H9 (cell line): ENCODE results near the gene DUS2. TPM values are rescaled to one million over a fixed set of nuclear protein-coding genes. Genes with fewer than 3 reads are reported as not detected.

Source experiments
- DNase-seq: peaks from one replicate; pipeline ENCODE4 v3.0.0-alpha.2; 2017
- H2AFZ ChIP-seq: one replicate; pipeline ENCODE4 v1.6.1; 2013; ENCODE audit warnings: mild to moderate bottlenecking, low read length, control low read depth, moderate library complexity
- H2AK5ac ChIP-seq: 2 replicates; pipeline ENCODE4 v1.6.1; 2013; ENCODE audit warnings: low read length, control low read depth, mixed read lengths; ENCODE audit not compliant: insufficient read length
- H2BK120ac ChIP-seq: one replicate; pipeline ENCODE4 v1.6.1; 2013; ENCODE audit warnings: low read depth, mild to moderate bottlenecking, low read length, control low read depth, inconsistent platforms; ENCODE audit not compliant: poor library complexity, severe bottlenecking
- H2BK12ac ChIP-seq: 2 replicates; pipeline ENCODE4 v1.6.1; 2013; ENCODE audit warnings: low read length, control low read depth, mixed read lengths, low read depth; ENCODE audit not compliant: insufficient read length
- H2BK15ac ChIP-seq: 2 replicates; pipeline ENCODE4 v1.6.1; 2013; ENCODE audit warnings: low read depth, low read length, control low read depth
- H2BK20ac ChIP-seq: one replicate; pipeline ENCODE4 v1.6.1; 2013; ENCODE audit warnings: low read depth, mild to moderate bottlenecking, low read length, control low read depth, inconsistent platforms; ENCODE audit not compliant: poor library complexity, severe bottlenecking
- H2BK5ac ChIP-seq: 2 replicates; pipeline ENCODE4 v1.6.1; 2013; ENCODE audit warnings: low read length, control low read depth, mixed read lengths; ENCODE audit not compliant: insufficient read length
- H3K14ac ChIP-seq: 2 replicates; pipeline ENCODE4 v1.6.1; 2013; ENCODE audit warnings: low read length, control low read depth; ENCODE audit not compliant: insufficient read depth
- H3K18ac ChIP-seq: 2 replicates; pipeline ENCODE4 v1.6.1; 2013; ENCODE audit warnings: low read depth, mild to moderate bottlenecking, mixed read lengths, low read length, control low read depth; ENCODE audit not compliant: insufficient read length
- H3K23ac ChIP-seq: 2 replicates; pipeline ENCODE4 v1.6.1; 2013; ENCODE audit warnings: low read length, control low read depth, mixed read lengths, low read depth; ENCODE audit not compliant: insufficient read length
- H3K23me2 ChIP-seq: 2 replicates; pipeline ENCODE4 v1.6.1; 2013; ENCODE audit warnings: low read depth, mild to moderate bottlenecking, mixed read lengths, low read length, control low read depth; ENCODE audit not compliant: insufficient read length, poor library complexity, severe bottlenecking
- H3K27ac ChIP-seq: 2 replicates; pipeline ENCODE4 v1.5.1; 2013; ENCODE audit warnings: low read length, control low read depth, mixed read lengths, low read depth; ENCODE audit not compliant: insufficient read length
- H3K27me3 ChIP-seq: 2 replicates; pipeline ENCODE4 v1.6.1; 2013; ENCODE audit warnings: low read length, control low read depth, inconsistent platforms; ENCODE audit not compliant: insufficient read depth
- H3K4ac ChIP-seq: 2 replicates; pipeline ENCODE4 v1.6.1; 2013; ENCODE audit warnings: low read depth, mild to moderate bottlenecking, control low read depth, inconsistent platforms, low read length, moderate library complexity
- H3K4me1 ChIP-seq: 2 replicates; pipeline ENCODE4 v1.6.1; 2013; ENCODE audit warnings: low read length, control low read depth, inconsistent platforms; ENCODE audit not compliant: insufficient read depth
- H3K4me2 ChIP-seq: 2 replicates; pipeline ENCODE4 v1.6.1; 2013; ENCODE audit warnings: low read length, control low read depth, mixed read lengths; ENCODE audit not compliant: insufficient read length, insufficient read depth
- H3K56ac ChIP-seq: 2 replicates; pipeline ENCODE4 v1.6.1; 2013; ENCODE audit warnings: low read depth, mild to moderate bottlenecking, mixed read lengths, low read length, control low read depth; ENCODE audit not compliant: insufficient read length
- H3K79me1 ChIP-seq: 2 replicates; pipeline ENCODE4 v1.6.1; 2013; ENCODE audit warnings: low read depth, mild to moderate bottlenecking, moderate library complexity, low read length, control low read depth, inconsistent platforms; ENCODE audit not compliant: insufficient read depth, poor library complexity, severe bottlenecking
- H3K79me2 ChIP-seq: 2 replicates; pipeline ENCODE4 v1.6.1; 2013; ENCODE audit warnings: low read length, control low read depth, inconsistent platforms; ENCODE audit not compliant: insufficient read depth
- H3K9ac ChIP-seq: 2 replicates; pipeline ENCODE4 v1.6.1; 2013; ENCODE audit warnings: low read length, control low read depth, mixed read lengths; ENCODE audit not compliant: insufficient read length; ENCODE audit errors: extremely low read depth
- H3K9me3 ChIP-seq: one replicate; pipeline ENCODE4 v1.6.1; 2013; ENCODE audit warnings: low read depth, low read length, inconsistent platforms; ENCODE audit not compliant: control insufficient read depth
- H3T11ph ChIP-seq: one replicate; pipeline ENCODE4 v1.6.1; 2013; ENCODE audit warnings: mild to moderate bottlenecking, low read length, control low read depth, inconsistent platforms
- H4K20me1 ChIP-seq: one replicate; pipeline ENCODE4 v1.6.1; 2013; ENCODE audit not compliant: control insufficient read depth, insufficient read length, insufficient read depth
- H4K5ac ChIP-seq: 2 replicates; pipeline ENCODE4 v1.6.1; 2013; ENCODE audit warnings: low read depth, mild to moderate bottlenecking, mixed read lengths, low read length, control low read depth; ENCODE audit not compliant: insufficient read length
- H4K8ac ChIP-seq: replicated peaks from 2 replicates; pipeline ENCODE4 v1.6.1; 2013; ENCODE audit warnings: low read length, control low read depth, mixed read lengths, low read depth; ENCODE audit not compliant: insufficient read length
- H4K91ac ChIP-seq: 2 replicates; pipeline ENCODE4 v1.6.1; 2013; ENCODE audit warnings: low read depth, mild to moderate bottlenecking, moderate library complexity, mixed read lengths, low read length, control low read depth; ENCODE audit not compliant: insufficient read length
- H3K27ac Mint-ChIP-seq, 3 experiments: 2 replicates in 2 of 3; 3 replicates in 1 of 3; pipeline ENCODE4 v1.8.0; 2020 to 2021; ENCODE audit warnings: mixed read lengths in 3 of 3, mild to moderate bottlenecking in 1 of 3, moderate library complexity in 1 of 3
- H3K27me3 Mint-ChIP-seq: 2 replicates; pipeline ENCODE4 v1.8.0; 2021; ENCODE audit warnings: low read depth, mild to moderate bottlenecking, moderate library complexity, mixed read lengths
- H3K36me3 Mint-ChIP-seq, 3 experiments: 2 replicates in 2 of 3; 3 replicates in 1 of 3; pipeline ENCODE4 v1.8.0; 2020 to 2021; ENCODE audit warnings: low read depth in 3 of 3, mixed read lengths in 3 of 3; ENCODE audit not compliant: insufficient read depth in 1 of 3
- H3K4me1 Mint-ChIP-seq, 2 experiments: 2 replicates each; pipeline ENCODE4 v1.8.0; 2020; ENCODE audit warnings: mixed read lengths in 2 of 2
- H3K4me3 Mint-ChIP-seq, 2 experiments: 2 replicates in 1 of 2; 3 replicates in 1 of 2; pipeline ENCODE4 v1.8.0; 2020 to 2021; ENCODE audit warnings: mild to moderate bottlenecking in 2 of 2, mixed read lengths in 2 of 2, moderate library complexity in 1 of 2
- H3K9me3 Mint-ChIP-seq, 2 experiments: 2 replicates in 1 of 2; 3 replicates in 1 of 2; pipeline ENCODE4 v1.8.0; 2020; ENCODE audit warnings: mild to moderate bottlenecking in 2 of 2, mixed read lengths in 2 of 2, moderate library complexity in 1 of 2
- CTCF ChIP-seq: fragments of 200-600 bp; sonication (generic); conservative IDR thresholded peaks from 3 replicates; pipeline ENCODE4 v1.8.0; 2021; ENCODE audit warnings: antibody characterized with exemption, mild to moderate bottlenecking
- total RNA-seq: library from RNA; stranded (reverse); gene quantifications from 2 replicates; pipeline ENCODE4 v1.2.1, GENCODE V29; 2021

The DUS2 gene
- total RNA-seq, 1 experiment from 2014 or later: 28.5 TPM

- Histone ChIP-seq H2BK15ac (no peak overlapping the region), H3K4ac (no peak overlapping the region), H3K14ac (no peak overlapping the region), H3K9me3 (no peaks in the 10 kb centered on the region), H3K23me2 (no peaks in the 10 kb centered on the region), H4K8ac (no peak overlapping the region), H3T11ph (no peak overlapping the region), H3K27me3 (no peaks in the 10 kb centered on the region), H3K4me2 (no peak overlapping the region), H2BK12ac (no peak overlapping the region), H3K56ac (no peak overlapping the region), H2BK20ac (no peak overlapping the region), H3K79me2 (no peaks in the 10 kb centered on the region), H3K27ac (no peak overlapping the region), H2AK5ac (no peak overlapping the region), H2AFZ (no peak overlapping the region), H4K5ac (no peak overlapping the region), H3K79me1 (no peaks in the 10 kb centered on the region), H3K23ac (no peak overlapping the region), H3K18ac (no peak overlapping the region), H4K20me1 (no peaks in the 10 kb centered on the region), H3K4me1 (no peaks in the 10 kb centered on the region), H2BK120ac (no peak overlapping the region), H4K91ac (no peak overlapping the region), H3K9ac (no peak overlapping the region), H2BK5ac (no peak overlapping the region)
- H3K4me3 Mint-ChIP-seq: no peak overlapping the region
- H3K27me3 Mint-ChIP-seq: no peaks in the 10 kb centered on the region
- H3K36me3 Mint-ChIP-seq: peaks cover 4 to 35% (median 18%) of the 10 kb centered on the region in 3 experiments; a peak in 6 of 7 replicates
- H3K4me1 Mint-ChIP-seq: no peaks in the 10 kb centered on the region
- TF ChIP-seq CTCF: no peak
- H3K27ac Mint-ChIP-seq: no peak overlapping the region
- H3K9me3 Mint-ChIP-seq: no peaks in the 10 kb centered on the region
- DNase-seq: no peak
These were observed 36.7 kb downstream of the DUS2 start for GRCh38 chr16:68059804-68060203.
